Measurements from ENCODE around the gene MINK1.
A peak's percentile ranks its signal among the peaks of the same experiment; 100 is the strongest.

MINK1 gene

DNA sequence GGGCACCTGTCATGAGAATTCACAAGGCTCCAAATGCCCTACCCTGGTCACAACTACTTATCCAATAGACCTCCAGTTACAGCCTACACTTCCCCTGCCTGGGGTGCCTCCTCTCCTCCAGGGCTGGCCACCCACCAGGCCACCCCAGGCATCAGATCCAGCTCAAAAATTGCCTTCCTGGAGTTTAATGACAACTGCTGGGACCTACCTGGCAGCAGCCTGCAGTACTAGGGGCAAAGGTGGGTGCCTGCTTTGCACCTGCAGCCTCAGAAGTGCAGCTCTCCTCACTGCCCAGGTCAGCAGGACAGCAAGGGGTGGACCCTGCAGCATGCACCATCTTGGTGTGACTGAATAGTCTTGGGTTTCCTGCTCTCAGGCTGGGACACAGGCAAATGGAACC, 102.5 kb downstream of the MINK1 start:
- DNase-seq: no peak

DNA sequence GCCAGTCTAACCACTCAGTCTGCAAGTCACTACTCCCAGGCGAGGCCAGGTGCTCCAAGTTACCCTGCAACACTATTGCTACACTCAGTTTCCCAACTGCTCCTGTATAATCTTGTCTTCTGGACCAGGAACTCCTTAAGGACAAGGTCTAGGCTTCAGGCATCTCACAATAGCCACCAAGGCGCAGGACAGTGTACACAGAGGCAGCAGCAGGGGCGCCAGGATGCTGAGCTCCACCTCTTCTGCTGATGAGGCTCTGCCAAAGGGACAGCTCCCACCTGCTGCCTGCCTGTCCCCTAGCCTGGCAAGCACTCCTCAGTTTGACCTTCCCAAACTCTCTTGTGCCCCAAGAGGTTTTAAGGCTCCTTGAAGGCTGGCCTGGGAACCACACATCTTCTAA, 103.3 kb downstream of the MINK1 start:
- no peak for DNase-seq

DNA sequence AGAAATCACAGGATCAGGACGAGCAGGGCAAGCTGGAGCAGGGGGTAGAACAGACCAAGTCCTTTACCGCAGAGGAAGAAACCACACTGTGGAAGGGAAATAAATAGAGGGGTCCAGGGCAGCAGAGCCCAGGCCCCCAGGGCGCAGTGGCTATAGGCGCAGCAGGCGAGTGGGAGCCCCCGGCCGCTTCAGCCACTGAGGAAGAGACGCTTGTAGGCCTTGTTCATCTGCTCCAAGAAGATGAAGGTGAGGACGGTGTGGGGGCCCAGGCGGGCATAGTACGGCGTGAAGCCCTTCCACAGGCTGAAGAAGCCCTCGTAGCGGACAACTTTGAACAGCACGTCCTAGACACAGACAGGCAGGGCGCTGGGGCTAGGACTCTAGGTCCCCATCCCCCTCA, 104.4 kb downstream of the MINK1 start:
- no peak for DNase-seq

DNA sequence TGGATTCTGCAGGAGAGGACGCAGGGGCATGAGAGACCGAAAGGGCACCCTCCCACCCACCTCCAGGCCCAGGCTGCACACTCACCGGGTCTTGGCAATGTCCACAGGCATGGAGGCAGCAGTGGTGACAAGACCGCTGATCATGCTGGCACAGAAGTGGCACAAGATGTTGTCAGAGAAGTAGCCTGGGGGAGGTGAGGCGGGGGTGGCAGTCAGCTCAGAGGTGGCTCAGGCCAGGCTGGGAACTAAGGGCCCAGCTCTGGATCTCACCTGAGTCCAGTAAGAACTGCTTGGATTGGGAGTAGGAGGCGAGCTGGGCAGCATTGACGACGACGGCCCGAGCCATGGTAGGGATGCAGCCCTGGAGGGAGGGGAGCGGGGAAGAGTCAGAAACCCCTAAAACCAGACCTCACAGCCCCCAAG, 104.9 kb downstream of the MINK1 start:
- DNase-seq: no peak

DNA sequence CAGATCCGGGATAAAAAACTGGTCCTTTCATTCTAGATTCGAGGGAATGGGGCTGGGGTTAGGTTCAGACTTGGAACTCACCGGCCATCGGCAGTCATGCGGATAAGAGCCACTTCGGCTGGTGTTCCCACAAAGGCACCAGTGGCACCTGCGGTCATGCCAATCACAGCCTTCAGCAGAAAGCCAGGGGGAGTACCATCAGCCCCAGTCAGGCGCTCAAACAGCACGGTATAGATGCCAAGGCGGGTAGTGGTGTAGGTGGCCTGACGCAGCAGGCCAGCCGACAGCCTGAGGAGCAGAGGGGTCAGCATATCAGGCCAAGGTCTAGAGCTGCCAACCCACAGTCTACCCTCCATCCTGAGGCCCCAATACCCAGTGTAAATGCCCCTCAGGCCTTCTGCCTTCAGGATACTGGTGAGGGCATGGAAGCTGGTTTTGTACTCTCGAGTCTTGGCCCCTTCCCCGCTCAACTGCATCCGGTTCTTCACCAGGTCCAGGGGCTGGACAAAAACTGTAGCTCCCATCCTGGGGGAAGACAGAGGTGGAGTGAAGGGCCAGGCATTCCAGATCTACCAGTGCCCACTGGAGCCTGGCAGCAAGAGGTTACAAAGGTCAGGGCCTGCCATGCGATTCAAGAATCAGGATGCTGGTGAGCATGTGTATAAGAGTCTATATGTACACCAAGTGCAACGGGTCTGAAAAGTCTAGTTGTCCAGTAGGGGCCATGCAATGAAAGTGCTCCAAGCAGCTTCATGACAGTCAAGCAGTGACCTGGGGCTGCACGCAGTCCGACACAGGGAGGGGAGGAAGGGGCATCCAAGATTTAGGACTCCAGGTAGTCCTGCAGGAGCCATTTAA, 105.8 kb downstream of the MINK1 start:
- DNase-seq: no peak

DNA sequence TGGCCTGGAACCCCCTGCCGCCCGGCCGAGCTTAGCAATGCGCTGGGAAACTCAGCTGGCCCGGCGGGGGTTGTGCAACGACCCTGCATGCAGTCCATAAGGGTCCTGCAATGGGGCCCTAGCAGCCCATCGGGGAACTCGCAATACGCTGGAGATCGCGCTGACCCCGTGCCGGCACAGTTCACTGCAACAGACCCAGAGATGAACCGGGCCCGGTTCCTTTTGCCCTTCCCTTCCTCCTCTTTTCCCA, 106.3 kb downstream of the MINK1 start:
- DNase-seq: no peak

DNA sequence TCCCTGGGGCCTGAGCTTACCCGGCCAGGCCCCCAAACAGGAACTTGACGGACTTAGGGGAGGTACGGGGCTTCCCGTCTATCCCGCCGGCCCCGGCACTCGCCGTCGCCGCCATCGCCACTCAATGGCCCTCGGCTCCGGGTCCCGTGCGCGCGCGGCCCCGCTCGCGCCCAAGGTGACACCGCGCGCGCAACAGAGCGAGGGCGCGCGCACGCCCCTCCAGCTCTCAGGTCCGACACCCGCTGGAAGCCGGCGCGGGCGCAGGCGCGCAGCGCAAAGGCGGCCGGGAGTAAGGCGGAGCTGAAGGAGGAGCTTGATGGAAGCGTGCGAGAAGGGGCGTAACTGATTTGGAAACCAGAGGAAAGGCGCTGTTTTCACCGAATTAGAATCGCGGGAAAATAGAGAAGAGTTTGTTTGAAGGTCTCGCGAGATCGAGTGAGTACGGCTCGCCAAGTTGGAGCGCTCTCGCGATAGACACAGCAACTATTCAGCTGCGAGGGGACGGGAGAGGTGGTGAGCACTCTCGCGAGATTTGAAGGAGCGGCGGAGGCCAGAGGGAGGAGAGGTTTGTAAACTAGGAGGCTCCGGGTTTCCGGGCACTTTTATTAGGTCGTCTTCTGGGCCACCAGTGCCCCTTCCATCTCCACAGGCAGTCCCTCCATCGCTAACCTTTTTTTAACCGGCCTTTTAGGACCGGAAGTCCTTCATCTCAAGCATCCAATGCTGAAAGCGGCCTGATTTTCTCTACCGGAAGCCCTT, 106.8 kb downstream of the MINK1 start, which contains the start of the genes RNF167 and SLC25A11:
Gene RNF167 (plus strand): TSS at position 473 of the 759 bp plus-strand sequence. CDS start 642 bp downstream, outside the sequence.
Gene SLC25A11 (minus strand): TSS at position 251 of the 759 bp plus-strand sequence. CDS start 136 bp downstream, at position 115.
- DNase-seq: peak; percentile 92 to 95

DNA sequence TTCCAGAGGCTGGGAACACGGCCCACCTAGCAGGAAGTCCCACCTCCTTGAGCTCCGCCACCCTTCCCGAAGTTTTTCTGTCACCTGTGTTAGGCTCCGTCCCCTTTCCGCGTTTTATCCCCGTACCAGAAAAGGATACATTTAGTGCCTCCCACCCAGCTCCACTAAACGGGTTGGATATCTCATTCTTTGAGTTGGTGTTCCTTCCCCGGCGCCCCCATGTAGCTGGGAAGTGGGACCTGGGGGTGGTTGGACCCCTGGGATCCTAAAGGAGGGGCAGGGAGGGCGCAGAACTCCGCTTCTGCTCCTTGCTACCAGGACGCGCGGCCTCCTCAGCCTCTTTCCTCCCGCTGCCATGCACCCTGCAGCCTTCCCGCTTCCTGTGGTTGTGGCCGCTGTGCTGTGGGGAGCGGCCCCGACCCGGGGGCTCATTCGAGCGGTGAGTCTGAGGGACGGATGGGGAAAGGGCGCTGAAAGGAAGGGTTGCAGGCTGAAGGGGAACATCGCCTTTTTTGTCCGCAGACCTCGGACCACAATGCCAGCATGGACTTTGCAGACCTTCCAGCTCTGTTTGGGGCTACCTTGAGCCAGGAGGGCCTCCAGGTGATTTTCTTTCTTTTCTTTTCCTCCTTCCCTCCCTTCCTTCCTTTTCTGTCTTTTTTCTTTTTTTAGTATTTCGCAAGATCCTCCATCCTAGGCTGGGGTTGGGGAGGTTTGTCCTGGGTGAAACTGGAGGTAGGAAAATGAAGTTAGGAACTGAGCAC, 107.6 kb downstream of the MINK1 start:
- DNase-seq: peak; percentile 52 to 53

DNA sequence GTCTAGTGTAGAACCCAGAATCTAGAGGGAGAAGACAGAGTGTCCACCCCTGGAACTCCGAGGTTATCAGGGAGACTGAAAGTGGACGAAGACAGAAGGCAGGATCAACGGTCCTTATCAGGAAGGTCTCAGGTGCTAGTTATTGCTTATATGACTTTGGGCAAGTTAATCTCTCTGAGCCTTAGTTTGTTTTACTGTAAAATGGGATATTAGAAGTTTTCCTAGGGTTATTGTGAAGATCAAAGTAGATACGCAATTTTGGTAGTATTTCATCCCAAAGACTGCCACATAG, 108.1 kb downstream of the MINK1 start:
- no peak for DNase-seq

DNA sequence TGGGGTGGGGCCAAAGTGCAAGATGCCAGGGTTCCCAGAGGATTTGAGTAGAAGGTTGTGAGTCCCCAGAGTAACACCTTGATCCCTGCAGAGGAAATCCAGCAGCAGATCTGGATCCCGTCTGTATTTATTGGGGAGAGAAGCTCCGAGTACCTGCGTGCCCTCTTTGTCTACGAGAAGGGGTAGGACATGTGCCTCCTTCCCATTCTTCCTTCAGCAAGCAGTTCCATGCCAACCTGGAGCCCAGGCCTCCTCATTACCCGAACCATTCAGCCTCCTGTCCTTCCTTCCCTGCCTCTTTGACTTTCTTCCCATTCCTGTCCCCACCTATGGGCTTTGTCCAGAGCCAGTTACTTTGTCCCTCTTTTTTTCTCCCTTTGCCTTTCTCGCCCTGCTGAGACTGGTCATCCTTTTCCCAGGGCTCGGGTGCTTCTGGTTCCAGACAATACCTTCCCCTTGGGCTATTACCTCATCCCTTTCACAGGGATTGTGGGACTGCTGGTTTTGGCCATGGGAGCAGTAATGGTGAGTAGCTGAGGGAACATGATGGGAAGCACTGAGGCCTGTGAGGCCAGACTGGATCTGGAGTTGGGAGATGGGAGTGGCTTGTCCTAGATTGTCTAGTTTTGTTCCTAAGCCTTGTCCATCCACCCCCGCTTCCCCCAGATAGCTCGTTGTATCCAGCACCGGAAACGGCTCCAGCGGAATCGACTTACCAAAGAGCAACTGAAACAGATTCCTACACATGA, 109.8 kb downstream of the MINK1 start:
- no peak for DNase-seq

DNA sequence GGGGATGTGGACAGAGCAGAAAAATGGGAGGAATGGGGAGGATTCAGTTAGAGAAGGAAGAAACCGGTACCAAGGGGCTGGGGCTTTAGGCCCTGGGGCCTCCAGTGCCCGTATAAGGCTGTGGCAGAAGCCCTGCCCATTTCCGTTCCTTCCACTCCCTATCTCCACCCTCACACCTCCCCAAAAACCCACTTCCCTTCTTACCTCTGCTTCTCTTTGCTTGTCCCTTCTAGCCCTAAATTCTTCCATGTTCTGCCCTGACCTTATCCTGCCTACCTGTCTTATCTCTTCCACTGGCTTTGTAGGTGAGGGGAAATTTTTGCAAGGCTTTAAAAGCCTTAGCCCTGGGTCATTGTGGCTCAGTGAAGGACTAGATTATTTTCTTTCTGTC, 111.0 kb downstream of the MINK1 start:
- peak in 1 of 2 donors; percentile 60 for DNase-seq

DNA sequence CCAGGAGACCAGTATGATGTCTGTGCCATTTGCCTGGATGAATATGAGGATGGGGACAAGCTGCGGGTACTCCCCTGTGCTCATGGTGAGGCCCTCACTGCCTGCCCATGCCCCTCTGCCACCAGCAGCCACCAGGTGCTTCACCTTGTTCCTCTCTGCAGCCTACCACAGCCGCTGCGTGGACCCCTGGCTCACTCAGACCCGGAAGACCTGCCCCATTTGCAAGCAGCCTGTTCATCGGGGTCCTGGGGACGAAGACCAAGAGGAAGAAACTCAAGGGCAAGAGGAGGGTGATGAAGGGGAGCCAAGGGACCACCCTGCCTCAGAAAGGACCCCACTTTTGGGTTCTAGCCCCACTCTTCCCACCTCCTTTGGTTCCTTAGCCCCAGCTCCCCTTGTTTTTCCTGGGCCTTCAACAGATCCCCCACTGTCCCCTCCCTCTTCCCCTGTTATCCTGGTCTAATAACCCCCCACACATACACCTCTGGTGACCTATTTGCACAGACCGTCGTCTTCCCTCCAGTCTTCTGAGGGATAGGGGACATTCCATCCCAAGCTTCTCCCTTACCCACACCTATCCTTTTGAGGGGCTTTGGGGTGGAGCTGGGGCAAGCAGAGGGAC, 111.5 kb downstream of the MINK1 start:
- DNase-seq: peak in 1 of 2 donors; percentile 55

DNA sequence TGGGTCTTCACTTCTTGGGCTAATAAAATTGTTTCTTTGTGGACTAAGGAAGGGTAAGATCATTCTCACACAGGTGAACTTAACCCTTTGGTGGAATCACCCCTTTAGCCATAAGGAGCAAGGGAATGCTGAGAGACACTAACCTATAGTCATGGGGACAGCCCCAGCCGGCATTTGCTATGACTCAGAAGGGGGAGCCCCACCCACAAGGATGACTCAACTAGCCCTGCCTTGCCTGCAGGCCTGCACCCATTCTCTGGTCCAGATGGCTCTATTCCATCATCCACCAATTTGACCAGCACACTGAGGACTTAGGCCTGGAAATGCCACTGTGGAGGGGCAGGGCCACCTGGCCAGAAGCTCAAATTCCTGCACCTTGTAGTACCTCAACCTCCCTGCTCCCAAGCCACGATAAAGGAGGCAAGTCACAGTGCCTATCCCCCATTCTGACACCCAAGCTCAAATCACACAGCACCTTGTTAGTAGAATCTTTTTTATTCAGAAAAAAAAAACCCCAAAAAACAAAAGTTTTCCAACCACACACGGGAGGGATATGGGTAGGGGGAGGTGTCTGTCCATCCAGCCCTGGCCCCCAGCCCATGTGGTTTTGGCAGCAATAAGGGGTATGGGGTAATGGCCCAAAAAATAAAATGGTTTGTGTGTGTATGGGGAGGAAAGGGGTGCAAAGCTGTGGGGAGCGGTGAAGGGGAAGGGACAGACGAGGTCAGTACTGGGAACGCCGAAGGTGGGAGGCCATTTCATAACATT, 112.2 kb downstream of the MINK1 start:
- DNase-seq: peak; percentile 87 to 90

DNA sequence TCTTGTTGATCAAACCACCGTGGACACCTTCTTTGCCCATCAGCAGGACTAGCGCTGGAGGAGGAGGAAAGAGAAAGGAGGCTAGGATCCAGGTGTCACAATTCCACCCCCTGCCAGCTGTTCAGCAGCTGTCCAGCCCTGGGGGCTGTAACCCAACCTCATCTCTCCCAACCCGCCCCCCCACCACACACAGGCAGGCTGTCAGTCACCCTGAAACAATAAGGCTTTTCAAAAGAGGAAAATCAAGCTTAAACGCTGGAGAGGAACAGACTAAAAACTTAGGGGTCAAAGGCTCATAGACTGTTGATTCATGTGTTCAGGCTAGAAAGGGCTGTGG, 112.8 kb downstream of the MINK1 start:
- DNase-seq: no peak

DNA sequence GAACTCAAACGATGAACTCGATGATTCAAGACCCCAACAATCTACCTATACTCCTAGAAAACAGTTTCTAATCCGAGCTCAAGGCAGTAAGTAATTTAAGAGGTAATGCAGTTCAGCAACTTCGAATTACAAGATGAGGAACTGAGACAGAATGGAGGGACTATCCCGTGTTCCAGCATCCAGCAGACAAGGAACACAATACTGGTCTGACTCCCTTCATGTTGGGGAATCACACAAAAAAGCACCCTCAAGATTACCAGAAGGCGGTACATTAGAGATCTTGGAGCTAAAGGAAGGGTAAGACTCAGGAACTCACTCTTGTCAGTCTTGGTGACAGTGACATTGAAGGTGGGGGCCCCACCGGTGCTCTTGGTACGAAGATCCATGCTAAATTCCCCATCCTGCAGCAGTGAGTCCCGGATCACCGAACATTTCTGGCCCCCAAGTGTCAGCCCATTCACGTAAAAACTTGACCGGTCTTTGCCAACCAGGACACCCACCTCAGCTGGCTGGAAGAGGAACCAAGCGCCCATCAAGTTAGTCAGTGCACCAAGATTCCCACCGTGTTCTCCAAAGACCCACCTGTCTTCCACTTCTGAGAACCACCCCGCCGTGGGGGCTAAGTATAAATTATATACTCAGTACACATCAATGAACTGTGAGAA, 113.3 kb downstream of the MINK1 start:
- no peak for DNase-seq

DNA sequence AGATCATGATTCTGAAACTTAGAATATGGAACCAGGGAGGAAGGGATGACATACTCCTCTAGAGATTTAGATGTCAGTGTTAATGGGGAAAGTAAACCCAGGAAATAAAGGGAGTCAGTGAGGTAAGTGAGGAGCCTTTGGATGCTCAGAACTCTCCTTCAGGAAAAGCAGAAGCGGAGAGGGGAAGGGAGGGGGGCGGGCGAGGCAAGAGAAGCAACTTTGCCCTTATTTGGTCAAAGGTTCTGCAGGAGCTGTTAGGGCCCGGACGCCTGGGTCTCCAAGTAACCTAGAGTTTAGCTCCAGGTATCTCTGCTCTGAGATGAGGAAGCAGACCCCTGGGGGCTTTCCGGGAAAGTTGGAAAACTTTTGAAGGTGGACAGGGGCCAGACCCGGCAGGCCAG, 113.9 kb downstream of the MINK1 start:
- no peak for DNase-seq
